IMR-90 (cell line): ENCODE results near the gene IFNL3. TPM values are rescaled to one million over a fixed set of nuclear protein-coding genes. Genes with fewer than 3 reads are reported as not detected.
A peak's percentile ranks its signal among the peaks of the same experiment; 100 is the strongest.

Source experiments
- ATAC-seq: fragments of 200-7000 bp; cut with Tn5 transposase; 2 replicates; pipeline ENCODE4 v1.9.1; 2020; ENCODE audit warnings: low read depth, mild to moderate bottlenecking, moderate library complexity
- BruUV-seq: library from RNA; stranded (reverse); fragments of 400-500 nt; replicated peaks from 2 replicates; lab custom pipeline; 2021; lab: Mats Ljungman, UMichigan
- CTCF ChIA-PET: fragments of 300-600 bp; formaldehyde crosslinking; extraction: SDS; loops from one replicate; lab custom pipeline; 2021; ENCODE audit warnings: antibody characterized with exemption; lab: Yijun Ruan, JAX
- POLR2A ChIA-PET: fragments of 300-600 bp; sonication (Branson Sonifier 250); formaldehyde crosslinking; loops from one replicate; lab custom pipeline; 2022; ENCODE audit warnings: antibody characterized with exemption; ENCODE audit not compliant: unreplicated experiment; lab: Charles Lee
- DNase-seq: peaks from one replicate; pipeline ENCODE4 v3.0.0; 2013
- H2AFZ ChIP-seq: replicated peaks from 2 replicates; pipeline ENCODE3; 2013; ENCODE audit warnings: low read length, mild to moderate bottlenecking; ENCODE audit not compliant: poor library complexity
- H2AK5ac ChIP-seq: 2 replicates; pipeline ENCODE4 v1.6.1; 2013; ENCODE audit warnings: low read depth, low read length, inconsistent platforms
- H2AK9ac ChIP-seq: replicated peaks from 2 replicates; pipeline ENCODE3; 2013; ENCODE audit warnings: mild to moderate bottlenecking, low read depth, low read length, moderate library complexity; ENCODE audit not compliant: poor library complexity
- H2BK120ac ChIP-seq: 2 replicates; pipeline ENCODE4 v1.6.1; 2013; ENCODE audit warnings: low read depth, low read length, inconsistent platforms
- H2BK15ac ChIP-seq: 3 replicates; pipeline ENCODE4 v1.6.1; 2013; ENCODE audit warnings: low read depth, low read length, inconsistent platforms
- H2BK20ac ChIP-seq: 2 replicates; pipeline ENCODE4 v1.6.1; 2013; ENCODE audit warnings: low read depth, mild to moderate bottlenecking, inconsistent platforms, low read length, moderate library complexity
- H2BK5ac ChIP-seq: 2 replicates; pipeline ENCODE4 v1.6.1; 2013; ENCODE audit warnings: mild to moderate bottlenecking, low read depth, low read length, inconsistent platforms; ENCODE audit not compliant: poor library complexity, severe bottlenecking
- H3K14ac ChIP-seq: replicated peaks from 2 replicates; pipeline ENCODE4 v1.6.1; 2013; ENCODE audit warnings: low read depth, low read length, inconsistent platforms
- H3K18ac ChIP-seq: 2 replicates; pipeline ENCODE4 v1.6.1; 2013; ENCODE audit warnings: low read depth, low read length, control low read depth
- H3K23ac ChIP-seq: 2 replicates; pipeline ENCODE4 v1.6.1; 2013; ENCODE audit warnings: low read depth, low read length, inconsistent platforms
- H3K27ac ChIP-seq: 2 replicates; pipeline ENCODE4 v1.5.1; 2013; ENCODE audit warnings: mild to moderate bottlenecking, control low read depth, low read length; ENCODE audit not compliant: insufficient read depth
- H3K27me3 ChIP-seq: 2 replicates; pipeline ENCODE4 v1.6.1; 2013; ENCODE audit warnings: low read length; ENCODE audit not compliant: control insufficient read depth, insufficient read depth
- H3K36me3 ChIP-seq: 2 replicates; pipeline ENCODE4 v1.6.1; 2013; ENCODE audit warnings: low read length, mixed read lengths; ENCODE audit not compliant: control insufficient read depth, insufficient read depth
- H3K4ac ChIP-seq: 2 replicates; pipeline ENCODE4 v1.6.1; 2013; ENCODE audit warnings: low read depth, low read length, inconsistent platforms
- H3K4me1 ChIP-seq: 2 replicates; pipeline ENCODE4 v1.6.1; 2013; ENCODE audit warnings: low read length, mixed read lengths; ENCODE audit not compliant: control insufficient read depth, insufficient read depth
- H3K4me2 ChIP-seq: 2 replicates; pipeline ENCODE4 v1.6.1; 2013; ENCODE audit warnings: low read depth, mild to moderate bottlenecking, control low read depth, low read length, moderate library complexity
- H3K4me3 ChIP-seq: 2 replicates; pipeline ENCODE4 v1.5.1; 2013; ENCODE audit warnings: low read depth, mild to moderate bottlenecking, control low read depth, low read length, moderate library complexity; ENCODE audit not compliant: insufficient read depth
- H3K56ac ChIP-seq: 2 replicates; pipeline ENCODE4 v1.6.1; 2013; ENCODE audit warnings: low read length, inconsistent platforms; ENCODE audit not compliant: insufficient read depth; ENCODE audit errors: extremely low read depth
- H3K79me1 ChIP-seq, 2 experiments: 2 replicates each; pipeline ENCODE4 v1.6.1; 2013; ENCODE audit warnings: low read length in 2 of 2, inconsistent platforms in 1 of 2, low read depth in 1 of 2
- H3K9ac ChIP-seq: 2 replicates; pipeline ENCODE4 v1.6.1; 2013; ENCODE audit warnings: low read depth, low read length, control low read depth
- H3K9me1 ChIP-seq: 2 replicates; pipeline ENCODE4 v1.6.1; 2013; ENCODE audit warnings: low read length, inconsistent platforms; ENCODE audit not compliant: insufficient read depth
- H3K9me3 ChIP-seq: 2 replicates; pipeline ENCODE4 v1.6.1; 2013; ENCODE audit warnings: low read length; ENCODE audit not compliant: control insufficient read depth, insufficient read depth
- H4K20me1 ChIP-seq: 2 replicates; pipeline ENCODE4 v1.6.1; 2013; ENCODE audit warnings: low read length, inconsistent platforms; ENCODE audit not compliant: insufficient read depth
- H4K5ac ChIP-seq: 2 replicates; pipeline ENCODE4 v1.6.1; 2013; ENCODE audit warnings: mild to moderate bottlenecking, low read depth, low read length, control low read depth
- H4K8ac ChIP-seq, 2 experiments: 2 replicates each; pipeline ENCODE4 v1.6.1; 2013; ENCODE audit warnings: low read depth in 2 of 2, low read length in 2 of 2, control low read depth in 1 of 2, inconsistent platforms in 1 of 2
- H4K91ac ChIP-seq: 2 replicates; pipeline ENCODE4 v1.6.1; 2013; ENCODE audit warnings: low read depth, low read length, inconsistent platforms; ENCODE audit not compliant: insufficient read depth
- BHLHE40 ChIP-seq: fragments of 150-350 bp; IDR thresholded peaks from 2 replicates; pipeline ENCODE4 v1.6.1; 2016; ENCODE audit warnings: mild to moderate bottlenecking, low read depth, low read length
- CTCF ChIP-seq: conservative IDR thresholded peaks from 2 replicates; pipeline ENCODE4 v1.5.1; 2012; ENCODE audit warnings: mild to moderate bottlenecking, low read depth, low read length, improper control_type of control experiment
- ELK1 ChIP-seq: fragments of 150-350 bp; IDR thresholded peaks from 2 replicates; pipeline ENCODE4 v1.6.1; 2016; ENCODE audit warnings: low read depth, mild to moderate bottlenecking, low read length, moderate library complexity, borderline replicate concordance
- FOS ChIP-seq: fragments of 150-350 bp; IDR thresholded peaks from 2 replicates; pipeline ENCODE4 v1.6.1; 2016; ENCODE audit warnings: low read depth, low read length
- MAZ ChIP-seq: IDR thresholded peaks from 2 replicates; pipeline ENCODE4 v1.6.1; 2012; ENCODE audit warnings: low read depth, mild to moderate bottlenecking, low read length, improper control_type of control experiment, moderate library complexity, borderline replicate concordance
- POLR2A ChIP-seq: IDR thresholded peaks from 2 replicates; pipeline ENCODE4 v1.6.1; 2012; ENCODE audit warnings: mild to moderate bottlenecking, low read depth, low read length
- RCOR1 ChIP-seq: IDR thresholded peaks from 2 replicates; pipeline ENCODE4 v1.6.1; 2012; ENCODE audit warnings: mild to moderate bottlenecking, low read length, improper control_type of control experiment; ENCODE audit not compliant: insufficient replicate concordance
- USF2 ChIP-seq: fragments of 150-350 bp; IDR thresholded peaks from 2 replicates; pipeline ENCODE4 v1.6.1; 2017; ENCODE audit warnings: mild to moderate bottlenecking, antibody characterized with exemption, low read length, low read depth
- WGBS, 2 experiments: methylation state at CpG; one replicate each; pipeline versions ENCODE4 v1.1.5 to v1.1.7; 2013; ENCODE audit warnings: missing lambda C conversion rate in 2 of 2; ENCODE audit not compliant: insufficient read length in 1 of 2; ENCODE audit errors: extremely low coverage in 2 of 2; 5-methylcytosine and 5-hydroxymethylcytosine counted together
- dilution Hi-C: fragments of 300-500 bp; cut with HindIII; formaldehyde crosslinking; loops from one replicate; pipeline ENCODE4 v1.14.3; 2018; ENCODE audit warnings: low sequenced_read_pairs; ENCODE audit not compliant: unreplicated experiment
- in situ Hi-C: fragments of 300-500 bp; cut with MboI; formaldehyde crosslinking; loops from 3 replicates; pipeline ENCODE4 v1.14.3; 2019; ENCODE audit warnings: low sequenced_read_pairs, inconsistent platforms, mixed read lengths
- intact Hi-C: fragments of 100-400 bp; cut with micrococcal nuclease; formaldehyde crosslinking; loops from 2 replicates; pipeline ENCODE4 v1.10.0; 2022
- polyA plus RNA-seq, 3 experiments: library from polyadenylated mRNA; depleted of rRNA; stranded (reverse); fragments of >200 nt; gene quantifications; 2 replicates each; pipeline ENCODE4 v1.2.3, GENCODE V29; 2012; ENCODE audit warnings: low replicate concordance in 1 of 3
- total RNA-seq: library from RNA; depleted of rRNA; stranded (reverse); fragments of >200 nt; gene quantifications from 2 replicates; pipeline ENCODE4 v1.2.3, GENCODE V29; 2012

IFNL3 gene
- total and polyA plus RNA-seq, 2 of the 4 experiments (the other 2 are of a cell fraction): not detected

GRCh38 chr19:39224910-39225309 lies 19.9 kb downstream of the IFNL3 start:
- Histone ChIP-seq H2AK5ac (no peak overlapping the region), H3K23ac (no peak overlapping the region), H3K9me1 (no peaks in the 10 kb centered on the region), H2AFZ (no peak overlapping the region), H2BK15ac (no peak overlapping the region), H2AK9ac (peak overlapping the region; percentile 55), H3K4me1 (no peaks in the 10 kb centered on the region), H3K4ac (no peak overlapping the region), H4K8ac (no peak overlapping the region), H3K14ac (no peak overlapping the region), H3K36me3 (no peaks in the 10 kb centered on the region), H3K27ac (no peak overlapping the region), H3K4me3 (no peak overlapping the region), H3K18ac (no peak overlapping the region), H4K20me1 (no peaks in the 10 kb centered on the region), H3K27me3 (peaks cover 8% of the 10 kb centered on the region), H2BK20ac (no peak overlapping the region), H4K91ac (no peak overlapping the region), H4K5ac (no peak overlapping the region), H3K79me1 (no peaks in the 10 kb centered on the region), H2BK5ac (no peak overlapping the region), H3K9ac (no peak overlapping the region), H3K4me2 (no peak overlapping the region), H2BK120ac (no peak overlapping the region), H3K56ac (no peak overlapping the region), H3K9me3 (no peaks in the 10 kb centered on the region)
- POLR2A ChIA-PET: no interaction called here
- no peak for ATAC-seq
- no peak for DNase-seq
- TF ChIP-seq MAZ: no peak
- TF ChIP-seq ELK1: no peak
- no peak for TF ChIP-seq USF2
- no peak for TF ChIP-seq FOS
- TF ChIP-seq CTCF: no peak
- TF ChIP-seq BHLHE40: no peak
- TF ChIP-seq RCOR1: no peak
- no peak for TF ChIP-seq POLR2A
- dilution Hi-C loops: no loop called here
- in situ Hi-C loops: loop anchor here (25.0 kb wide), 1 partner anchor 763 kb away; no protein-coding TSS in a partner anchor
- no TSS peak for BruUV-seq
- CTCF ChIA-PET: no interaction called here
- WGBS, 2 experiments: no CpG with 5 or more reads among the region's 3 CpGs
- intact Hi-C loops: no loop called here
